Caco-2 (cell line): Measurements from ENCODE around the gene SERINC5. TPM values are rescaled to one million over a fixed set of nuclear protein-coding genes. Genes with fewer than 3 reads are reported as not detected.

Experiments
- BruUV-seq: library from RNA; stranded (reverse); fragments of 400-500 nt; replicated peaks from 2 replicates; lab custom pipeline; 2021; lab: Mats Ljungman, UMichigan
- CTCF ChIA-PET: fragments of 300-600 bp; sonication (Branson Sonifier 250); formaldehyde crosslinking; loops from one replicate; lab custom pipeline; 2022; ENCODE audit warnings: antibody characterized with exemption; lab: Charles Lee
- POLR2A ChIA-PET: fragments of 300-600 bp; sonication (Branson Sonifier 250); formaldehyde crosslinking; loops from one replicate; lab custom pipeline; 2022; ENCODE audit warnings: antibody characterized with exemption; lab: Charles Lee
- DNase-seq, 2 experiments: peaks; one replicate each; pipeline versions ENCODE4 v3.0.0 to v3.0.0-alpha.2; 2020 to 2022
- H3K27me3 ChIP-seq: replicated peaks from 2 replicates; pipeline ENCODE4 v1.6.0; 2011; ENCODE audit warnings: low read length; ENCODE audit not compliant: control insufficient read depth, insufficient read depth
- H3K36me3 ChIP-seq: 2 replicates; pipeline ENCODE4 v1.5.1; 2011; ENCODE audit warnings: low read length; ENCODE audit not compliant: control insufficient read depth, insufficient read depth
- H3K4me1 ChIP-seq: fragments of 250-450 bp; sonication (Bioruptor Pico); 2 replicates; pipeline ENCODE4 v1.5.1; 2020; ENCODE audit warnings: mild to moderate bottlenecking
- H3K4me3 ChIP-seq: 2 replicates; pipeline ENCODE4 v1.5.1; 2011; ENCODE audit warnings: low read depth, mild to moderate bottlenecking, control low read depth, low read length
- H3K9me3 ChIP-seq: fragments of 250-450 bp; sonication (Bioruptor Pico); 2 replicates; pipeline ENCODE4 v1.5.1; 2020; ENCODE audit warnings: mild to moderate bottlenecking, moderate library complexity
- H3K27ac Mint-ChIP-seq: one replicate; pipeline ENCODE4 v1.8.0; 2022; ENCODE audit warnings: mixed read lengths; ENCODE audit not compliant: unreplicated experiment
- H3K27me3 Mint-ChIP-seq: one replicate; pipeline ENCODE4 v1.8.0; 2022; ENCODE audit warnings: mixed read lengths; ENCODE audit not compliant: insufficient read depth, unreplicated experiment
- H3K36me3 Mint-ChIP-seq: one replicate; pipeline ENCODE4 v1.8.0; 2022; ENCODE audit warnings: mild to moderate bottlenecking, mixed read lengths; ENCODE audit not compliant: insufficient read depth, unreplicated experiment
- H3K4me1 Mint-ChIP-seq: one replicate; pipeline ENCODE4 v1.8.0; 2022; ENCODE audit warnings: low read depth, mixed read lengths; ENCODE audit not compliant: unreplicated experiment
- H3K4me3 Mint-ChIP-seq: one replicate; pipeline ENCODE4 v1.8.0; 2022; ENCODE audit warnings: mild to moderate bottlenecking, moderate library complexity, mixed read lengths; ENCODE audit not compliant: unreplicated experiment
- H3K9me3 Mint-ChIP-seq: one replicate; pipeline ENCODE4 v1.8.0; 2022; ENCODE audit warnings: mixed read lengths; ENCODE audit not compliant: unreplicated experiment
- CTCF ChIP-seq, 2 experiments: fragments of 200-600 bp in 1 of 2; IDR thresholded peaks; 1 replicate in 1 of 2; 2 replicates in 1 of 2; pipeline versions ENCODE4 v1.5.1 to v1.8.0; 2011 to 2022; ENCODE audit warnings: antibody characterized with exemption in 1 of 2, control low read depth in 1 of 2, inconsistent platforms in 1 of 2, low read depth in 1 of 2, low read length in 1 of 2, mild to moderate bottlenecking in 1 of 2, moderate library complexity in 1 of 2; ENCODE audit not compliant: insufficient read depth in 1 of 2, severe bottlenecking in 1 of 2, unreplicated experiment in 1 of 2
- intact Hi-C: fragments of 100-400 bp; cut with micrococcal nuclease; formaldehyde crosslinking; loops from one replicate; pipeline ENCODE4 v1.10.0; 2022; ENCODE audit not compliant: unreplicated experiment
- total RNA-seq: library from RNA; stranded (reverse); gene quantifications from 2 replicates; pipeline ENCODE4 v1.2.3, GENCODE V29; 2022

SERINC5 gene
- total RNA-seq, 1 experiment from 2014 or later = 225 TPM

GRCh38 chr5:80161165-80161564 lies 94.7 kb downstream of the SERINC5 start:
- H3K36me3 Mint-ChIP-seq = peaks cover 100% of the 10 kb centered on the region
- DNase-seq = no peak
- H3K4me3 Mint-ChIP-seq = no peak overlapping the region
- H3K4me1 ChIP-seq = peaks cover 29% of the 10 kb centered on the region
- intact Hi-C loops = no loop called here
- BruUV-seq = no TSS peak
- peaks cover 5% of the 10 kb centered on the region; the same call in 1 of the 2 replicates for H3K36me3 ChIP-seq
- no peaks in the 10 kb centered on the region for H3K27me3 Mint-ChIP-seq
- ChIA-PET POLR2A (no interaction called here), CTCF (interaction anchor here (0.6 kb wide), 1 partner anchor 70 kb away, joined by 3 read pairs; no protein-coding TSS in a partner anchor)
- TF ChIP-seq CTCF (IDR thresholded peaks at IDR 0.05; ENCODE audit: insufficient read depth in 1 of 2, low read depth in 1 of 2, low read length in 1 of 2, severe bottlenecking in 1 of 2, unreplicated experiment in 1 of 2) = no peak
- H3K27ac Mint-ChIP-seq = peak overlapping the region; percentile 61
- no peaks in the 10 kb centered on the region; the same call in 1 of the 2 replicates for H3K9me3 ChIP-seq
- H3K27me3 ChIP-seq = no peaks in the 10 kb centered on the region
- peaks cover 12% of the 10 kb centered on the region for H3K9me3 Mint-ChIP-seq
- no peak overlapping the region for H3K4me3 ChIP-seq
- H3K4me1 Mint-ChIP-seq = peaks cover 53% of the 10 kb centered on the region

GRCh38 chr5:80160242-80160641 lies 95.6 kb downstream of the SERINC5 start:
- POLR2A ChIA-PET = no interaction called here
- H3K4me1 Mint-ChIP-seq = peaks cover 53% of the 10 kb centered on the region
- no peak for TF ChIP-seq CTCF (IDR thresholded peaks at IDR 0.05; ENCODE audit: insufficient read depth in 1 of 2, low read depth in 1 of 2, low read length in 1 of 2, severe bottlenecking in 1 of 2, unreplicated experiment in 1 of 2)

GRCh38 chr5:80159133-80159815 lies 96.6 kb downstream of the SERINC5 start:
- TF ChIP-seq CTCF (IDR thresholded peaks at IDR 0.05; ENCODE audit: insufficient read depth in 1 of 2, low read depth in 1 of 2, low read length in 1 of 2, severe bottlenecking in 1 of 2, unreplicated experiment in 1 of 2) = no peak

More at GRCh38 chr5:80160242-80160641, 95.6 kb downstream of the SERINC5 start:
- Histone ChIP-seq H3K36me3 (peaks cover 5% of the 10 kb centered on the region; the same call in 1 of the 2 replicates), H3K9me3 (no peaks in the 10 kb centered on the region; the same call in 1 of the 2 replicates), H3K4me3 (no peak overlapping the region), H3K4me1 (peaks cover 19% of the 10 kb centered on the region), H3K27me3 (no peaks in the 10 kb centered on the region)
- BruUV-seq = no TSS peak
- Mint-ChIP-seq H3K36me3 (peaks cover 100% of the 10 kb centered on the region), H3K27ac (no peak overlapping the region), H3K9me3 (peaks cover 12% of the 10 kb centered on the region), H3K27me3 (no peaks in the 10 kb centered on the region), H3K4me3 (no peak overlapping the region)
- DNase-seq = no peak
- intact Hi-C loops = no loop called here
- CTCF ChIA-PET = no interaction called here

More at GRCh38 chr5:80159133-80159815, 96.6 kb downstream of the SERINC5 start:
- H3K9me3 ChIP-seq = no peaks in the 10 kb centered on the region; the same call in 1 of the 2 replicates
- ChIA-PET CTCF (no interaction called here), POLR2A (no interaction called here)
- no peak overlapping the region for H3K4me3 ChIP-seq
- Mint-ChIP-seq H3K9me3 (peaks cover 12% of the 10 kb centered on the region), H3K27me3 (no peaks in the 10 kb centered on the region), H3K4me3 (no peak overlapping the region), H3K4me1 (peaks cover 54% of the 10 kb centered on the region), H3K27ac (peak overlapping the region; percentile 62), H3K36me3 (peaks cover 100% of the 10 kb centered on the region)
- H3K4me1 ChIP-seq = peaks cover 10% of the 10 kb centered on the region
- DNase-seq = no peak
- H3K36me3 ChIP-seq = peaks cover 6% of the 10 kb centered on the region; the same call in 1 of the 2 replicates
- intact Hi-C loops = no loop called here
- no TSS peak for BruUV-seq
- H3K27me3 ChIP-seq = no peaks in the 10 kb centered on the region
